MCF 10A (cell line): ENCODE measurements around the gene OR51D1. TPM values are rescaled to one million over a fixed set of nuclear protein-coding genes. Genes with fewer than 3 reads are reported as not detected.

ENCODE experiments used
- BruUV-seq: library from RNA; stranded (reverse); fragments of 400-500 nt; replicated peaks from 2 replicates; lab custom pipeline; 2021; lab: Mats Ljungman, UMichigan
- CTCF ChIA-PET: fragments of 300-600 bp; sonication (Branson Sonifier 250); formaldehyde crosslinking; extraction: SDS; loops from one replicate; lab custom pipeline; 2021; ENCODE audit warnings: antibody characterized with exemption, inconsistent platforms; lab: Yijun Ruan, JAX
- POLR2A ChIA-PET: fragments of 300-600, 350-650 bp; sonication (Branson Sonifier 250); formaldehyde crosslinking; extraction: SDS; loops from one replicate; lab custom pipeline; 2020; ENCODE audit warnings: antibody characterized with exemption, inconsistent platforms; lab: Yijun Ruan, JAX
- DNase-seq: peaks from one replicate; pipeline ENCODE4 v3.0.0-alpha.2; 2018; ENCODE audit not compliant: unreplicated experiment
- H3K27ac Mint-ChIP-seq: one replicate; pipeline ENCODE4 v1.8.0; 2022; ENCODE audit warnings: mild to moderate bottlenecking, low read depth, mixed read lengths; ENCODE audit not compliant: unreplicated experiment
- H3K27me3 Mint-ChIP-seq: one replicate; pipeline ENCODE4 v1.8.0; 2022; ENCODE audit warnings: mixed read lengths; ENCODE audit not compliant: insufficient read depth, unreplicated experiment
- H3K36me3 Mint-ChIP-seq: one replicate; pipeline ENCODE4 v1.8.0; 2022; ENCODE audit warnings: mild to moderate bottlenecking, moderate library complexity, mixed read lengths; ENCODE audit not compliant: insufficient read depth, unreplicated experiment
- H3K4me1 Mint-ChIP-seq: one replicate; pipeline ENCODE4 v1.8.0; 2022; ENCODE audit warnings: mixed read lengths; ENCODE audit not compliant: insufficient read depth, unreplicated experiment
- H3K4me3 Mint-ChIP-seq: one replicate; pipeline ENCODE4 v1.8.0; 2022; ENCODE audit warnings: mild to moderate bottlenecking, moderate library complexity, mixed read lengths; ENCODE audit not compliant: unreplicated experiment
- H3K9me3 Mint-ChIP-seq: one replicate; pipeline ENCODE4 v1.8.0; 2022; ENCODE audit warnings: mixed read lengths; ENCODE audit not compliant: unreplicated experiment
- CTCF ChIP-seq: fragments of 200-600 bp; IDR thresholded peaks from one replicate; pipeline ENCODE4 v1.8.0; 2022; ENCODE audit warnings: antibody characterized with exemption, mild to moderate bottlenecking; ENCODE audit not compliant: unreplicated experiment
- intact Hi-C: fragments of 100-400 bp; cut with micrococcal nuclease; formaldehyde crosslinking; loops from 2 replicates; pipeline ENCODE4 v1.14.1; 2022
- total RNA-seq: library from RNA; stranded (reverse); gene quantifications from 2 replicates; pipeline ENCODE4 v1.2.3, GENCODE V29; 2022

OR51D1 gene
- total RNA-seq, 1 experiment from 2014 or later: not detected

- H3K27me3 Mint-ChIP-seq: peaks cover 19% of the 10 kb centered on the region
- no peak overlapping the region for H3K27ac Mint-ChIP-seq
- intact Hi-C loops: no loop called here
- H3K4me1 Mint-ChIP-seq: no peaks in the 10 kb centered on the region
- H3K36me3 Mint-ChIP-seq: no peaks in the 10 kb centered on the region
- DNase-seq: no peak
- CTCF ChIA-PET: interaction anchor here (2.0 kb wide), 1 partner anchor 8 kb away, joined by 13 read pairs; the partner anchor contains the start of gene OR51D1
- no peaks in the 10 kb centered on the region for H3K9me3 Mint-ChIP-seq
- TF ChIP-seq CTCF: no peak
- no TSS peak for BruUV-seq
- no peak overlapping the region for H3K4me3 Mint-ChIP-seq
- POLR2A ChIA-PET: no interaction called here
These were observed 7.0 kb downstream of the OR51D1 start for GRCh38 chr11:4644233-4644632.

- no peak overlapping the region for H3K4me3 Mint-ChIP-seq
- no peaks in the 10 kb centered on the region for H3K36me3 Mint-ChIP-seq
- intact Hi-C loops: no loop called here
- DNase-seq: no peak
- BruUV-seq: no TSS peak
- H3K4me1 Mint-ChIP-seq: no peaks in the 10 kb centered on the region
- ChIA-PET POLR2A (no interaction called here), CTCF (interaction anchor here (2.0 kb wide), 1 partner anchor 9 kb away, joined by 13 read pairs; the partner anchor contains the start of gene OR51D1)
- no peak overlapping the region for H3K27ac Mint-ChIP-seq
- no peaks in the 10 kb centered on the region for H3K9me3 Mint-ChIP-seq
- TF ChIP-seq CTCF: no peak
- H3K27me3 Mint-ChIP-seq: peaks cover 24% of the 10 kb centered on the region
These were observed 8.7 kb downstream of the OR51D1 start for GRCh38 chr11:4645974-4646373.

GRCh38 chr11:4647766-4648165 lies 10.5 kb downstream of the OR51D1 start:
- Mint-ChIP-seq H3K4me1 (no peaks in the 10 kb centered on the region), H3K36me3 (no peaks in the 10 kb centered on the region), H3K4me3 (no peak overlapping the region), H3K9me3 (peaks cover under 1% of the 10 kb centered on the region), H3K27ac (no peak overlapping the region), H3K27me3 (peaks cover 24% of the 10 kb centered on the region)
- TF ChIP-seq CTCF: no peak
- DNase-seq: no peak
- intact Hi-C loops: no loop called here
- BruUV-seq: no TSS peak
- ChIA-PET CTCF (interaction anchor here (0.6 to 2.2 kb wide), 4 partner anchors 11 to 356 kb away, joined by 3 to 26 read pairs (median 6); partner anchors contain the start of gene OR51D1), POLR2A (no interaction called here)

GRCh38 chr11:4654635-4655369 lies 17.5 kb downstream of the OR51D1 start:
- Mint-ChIP-seq H3K9me3 (peaks cover 7% of the 10 kb centered on the region), H3K36me3 (no peaks in the 10 kb centered on the region), H3K27ac (no peak overlapping the region), H3K27me3 (no peaks in the 10 kb centered on the region), H3K4me3 (no peak overlapping the region), H3K4me1 (no peaks in the 10 kb centered on the region)
- ChIA-PET POLR2A (no interaction called here), CTCF (interaction anchor here (0.7 to 1.5 kb wide), 2 partner anchors 18 to 872 kb away, joined by 3 to 5 read pairs; partner anchors contain the start of gene OR51D1)
- intact Hi-C loops: no loop called here
- DNase-seq: no peak
- TF ChIP-seq CTCF: no peak
- BruUV-seq: no TSS peak
